Measurements from ENCODE around the gene CEP131.
A peak's percentile ranks its signal among the peaks of the same experiment; 100 is the strongest.

CEP131 gene

GRCh38 chr17:81206657-81207056, 16.1 kb downstream of the CEP131 start:
- no peak for TF ChIP-seq CTCF (conservative IDR thresholded peaks at IDR 0.05; ENCODE audit: low read length)
- H3K4me3 ChIP-seq (ENCODE audit: low read length), result no peak overlapping the region
- no peak for DNase-seq (ENCODE audit: low read depth)

GRCh38 chr17:81206166-81206565, 16.6 kb downstream of the CEP131 start:
- no peak for DNase-seq (ENCODE audit: low read depth)
- H3K4me3 ChIP-seq (ENCODE audit: low read length), result no peak overlapping the region
- TF ChIP-seq CTCF (conservative IDR thresholded peaks at IDR 0.05; ENCODE audit: low read length), result no peak

- no peak for TF ChIP-seq CTCF (conservative IDR thresholded peaks at IDR 0.05; ENCODE audit: low read length)
- no peak overlapping the region for H3K4me3 ChIP-seq (ENCODE audit: low read length)
- no peak for DNase-seq (ENCODE audit: low read depth)
Observed at GRCh38 chr17:81204578-81204977, 18.2 kb downstream of the CEP131 start.

- no peak for TF ChIP-seq CTCF (conservative IDR thresholded peaks at IDR 0.05; ENCODE audit: low read length)
- H3K4me3 ChIP-seq (ENCODE audit: low read length), result no peak overlapping the region
- DNase-seq (ENCODE audit: low read depth), result no peak
Observed at GRCh38 chr17:81203136-81203535, 19.6 kb downstream of the CEP131 start.

- TF ChIP-seq CTCF (conservative IDR thresholded peaks at IDR 0.05; ENCODE audit: low read length), result no peak
- H3K4me3 ChIP-seq (ENCODE audit: low read length), result no peak overlapping the region
- DNase-seq (ENCODE audit: low read depth), result no peak
Observed at GRCh38 chr17:81202318-81202717, 20.4 kb downstream of the CEP131 start.

DNA sequence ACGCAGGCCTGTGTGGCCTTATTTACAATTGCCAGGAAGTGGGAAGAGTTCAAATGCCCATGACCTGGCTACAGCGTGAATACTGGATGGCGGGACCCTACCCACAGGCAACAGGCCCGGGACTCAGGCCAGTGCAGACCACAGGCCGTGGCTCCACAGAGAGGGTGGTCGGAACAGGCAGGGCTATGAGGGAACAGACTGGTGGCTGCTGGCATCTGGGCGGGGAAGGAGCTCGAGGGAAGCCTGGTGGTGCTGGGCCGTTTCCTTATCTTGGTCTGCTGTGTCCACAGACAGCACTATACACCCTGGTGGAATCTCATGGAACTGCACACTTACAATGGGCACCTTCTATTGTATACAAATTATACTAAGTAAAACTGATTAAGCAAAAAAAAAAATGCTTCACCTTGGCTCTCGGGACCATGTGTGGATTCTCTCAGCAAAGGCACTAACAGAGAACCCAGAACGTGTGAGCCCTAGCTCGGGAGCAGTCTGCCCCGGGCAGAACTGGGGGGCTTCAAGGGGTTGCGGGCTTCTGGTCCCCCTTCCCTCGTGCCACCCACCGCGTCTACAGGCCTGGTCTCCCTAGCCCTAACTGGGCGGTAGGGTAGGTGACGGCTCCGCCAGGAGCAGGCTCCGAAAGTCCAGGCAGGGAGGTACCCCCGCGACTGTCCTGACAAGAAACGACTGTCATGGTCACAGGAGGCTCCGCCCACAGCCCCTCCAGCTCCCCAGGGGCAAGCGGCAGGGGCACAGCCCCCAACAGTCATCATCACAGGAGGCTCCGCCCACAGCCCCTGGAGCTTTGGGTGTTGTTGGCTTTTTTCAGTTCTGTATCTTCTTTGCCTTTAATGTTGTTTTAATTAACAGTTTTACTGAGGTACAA, 21.8 kb downstream of the CEP131 start:
- peak; percentile 69 for DNase-seq (ENCODE audit: low read depth)
- no peak overlapping the region for H3K4me3 ChIP-seq (ENCODE audit: low read length)
- TF ChIP-seq CTCF (conservative IDR thresholded peaks at IDR 0.05; ENCODE audit: low read length), result peak; percentile 70

- no peak overlapping the region for H3K4me3 ChIP-seq (ENCODE audit: low read length)
- no peak for DNase-seq (ENCODE audit: low read depth)
- no peak for TF ChIP-seq CTCF (conservative IDR thresholded peaks at IDR 0.05; ENCODE audit: low read length)
Observed at GRCh38 chr17:81200201-81200600, 22.6 kb downstream of the CEP131 start.

All from AG10803 (cell line).